Measurements from ENCODE around the gene ARID1B.

The ARID1B gene

GRCh38 chr6:157172231-157172701 is 395.1 kb downstream of the ARID1B start (continued):
- no peak for TF ChIP-seq ZSCAN18 (tag by site-specific recombination; IDR thresholded peaks at IDR 0.05)
- no peak for TF ChIP-seq ZNF433 (tag by site-specific recombination; IDR thresholded peaks at IDR 0.05; ENCODE audit: low read depth)
- no peak for TF ChIP-seq ZNF48 (tag by site-specific recombination; IDR thresholded peaks at IDR 0.05)
- TF ChIP-seq FEZF1 (tag by site-specific recombination; IDR thresholded peaks at IDR 0.05): no peak

- CTCF ChIA-PET: interaction anchor here (0.6 to 1.7 kb wide), 3 partner anchors 11 to 104 kb away, joined by 3 to 8 read pairs (median 4); no protein-coding TSS in a partner anchor
- no peaks in the 10 kb centered on the region for H3K4me1 ChIP-seq (ENCODE audit: control insufficient read depth, insufficient read depth, low read length)
- no peak overlapping the region for H3K27ac ChIP-seq (ENCODE audit: extremely low read depth, low read depth, low read length)
- POLR2A ChIA-PET: no interaction called here
- no peaks in the 10 kb centered on the region for H3K9me3 ChIP-seq (ENCODE audit: control insufficient read depth, insufficient read depth, low read depth, low read length)
- peaks cover 0 to 14% of the 10 kb centered on the region in 2 experiments; a peak in 1 of 3 replicates for H3K36me3 ChIP-seq (ENCODE audit: control insufficient read depth in 2 of 2, insufficient read depth in 1 of 2, low read length in 2 of 2)
- no peak overlapping the region for H3K4me3 ChIP-seq (ENCODE audit: low read depth, low read length)
- TF ChIP-seq ZNF211 (tag by site-specific recombination; IDR thresholded peaks at IDR 0.05; ENCODE audit: low read depth) (no peak), ZNF138 (tag by site-specific recombination; IDR thresholded peaks at IDR 0.05; ENCODE audit: borderline replicate concordance) (no peak), ZBTB1 (tag by site-specific recombination; IDR thresholded peaks at IDR 0.05) (no peak), ZNF639 (tag by site-specific recombination; IDR thresholded peaks at IDR 0.05) (no peak), PBX3 (CRISPR knock-in tag; IDR thresholded peaks at IDR 0.05) (no peak), ZNF148 (tag by site-specific recombination; IDR thresholded peaks at IDR 0.05; ENCODE audit: borderline replicate concordance) (no peak), ZNF707 (tag by site-specific recombination; IDR thresholded peaks at IDR 0.05) (no peak), ZNF19 (tag by site-specific recombination; IDR thresholded peaks at IDR 0.05; ENCODE audit: low read depth) (no peak), KLF17 (tag by site-specific recombination; IDR thresholded peaks at IDR 0.05) (no peak), ZNF518A (tag by site-specific recombination; conservative IDR thresholded peaks at IDR 0.05; ENCODE audit: low read depth) (no peak), ZFP37 (tag by site-specific recombination; IDR thresholded peaks at IDR 0.05) (no peak), ZNF654 (tag by site-specific recombination; IDR thresholded peaks at IDR 0.05; ENCODE audit: low read depth) (no peak), PRDM4 (tag by site-specific recombination; IDR thresholded peaks at IDR 0.05) (no peak)
Observed at GRCh38 chr6:157172830-157173536, 395.8 kb downstream of the ARID1B start.

Data from HEK293 (cell line).